Measurements from ENCODE around the gene LRP8. TPM values are rescaled to one million over a fixed set of nuclear protein-coding genes. Genes with fewer than 3 reads are reported as not detected.

The LRP8 gene
- total and polyA plus RNA-seq, 9 of the 15 experiments (the other 6 are each of a cell fraction or from before 2014, with no cell fraction given), result 7.1 to 56.1 (median 31.3) TPM

DNA sequence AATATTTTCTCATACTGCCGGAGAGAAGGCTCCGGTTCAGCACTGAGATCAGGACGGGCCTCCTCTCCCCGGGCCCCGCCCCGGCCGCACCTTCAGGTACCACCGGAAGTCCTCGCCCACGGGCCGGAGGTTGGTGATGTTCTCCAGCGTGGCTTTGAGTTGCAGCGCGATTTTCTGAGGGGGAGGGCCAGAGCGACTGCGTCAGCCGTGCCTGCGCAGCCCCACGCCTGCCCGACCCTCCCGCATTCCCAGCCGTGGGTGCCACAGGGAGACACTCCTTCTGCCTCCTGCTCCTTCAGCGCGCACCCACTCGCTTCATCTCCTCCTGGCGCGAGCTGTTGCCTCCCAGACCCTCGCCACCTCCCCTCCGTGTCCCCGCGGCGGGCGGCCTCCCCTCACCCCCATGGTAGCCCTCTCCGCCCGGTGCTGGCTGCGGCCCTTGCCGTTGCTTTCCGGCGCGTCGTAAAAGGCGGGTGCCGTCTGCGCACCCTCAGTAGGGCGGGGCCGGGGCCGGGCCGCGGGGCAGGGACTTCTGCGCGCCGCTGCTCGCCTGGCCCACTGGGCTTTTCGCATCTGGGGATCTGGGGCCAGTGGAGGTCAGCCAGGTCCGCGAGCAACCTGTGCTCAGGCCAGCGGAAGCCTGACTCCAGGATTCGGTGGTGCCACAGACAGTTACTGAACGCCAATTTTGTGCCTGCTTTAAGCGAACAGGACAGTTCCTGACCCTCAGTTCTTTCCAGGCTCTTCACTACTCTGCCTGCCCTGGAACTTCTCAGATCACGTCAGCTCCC lies 107.5 kb downstream of the LRP8 start, which contains the start of gene CZIB (continued):
- peak; percentile 54; the same call in 1 of the 2 replicates for TF ChIP-seq HCFC1 (IDR thresholded peaks at IDR 0.05; ENCODE audit: low read depth, low read length)
- TF ChIP-seq JUN (IDR thresholded peaks at IDR 0.05; ENCODE audit: borderline replicate concordance, low read depth, low read length), result no peak
- TF ChIP-seq JUN (CRISPR knock-in tag; IDR thresholded peaks at IDR 0.05; ENCODE audit: borderline replicate concordance), result peak; percentile 84; the same call in 1 of the 2 replicates
- TF ChIP-seq, protein P1, sequence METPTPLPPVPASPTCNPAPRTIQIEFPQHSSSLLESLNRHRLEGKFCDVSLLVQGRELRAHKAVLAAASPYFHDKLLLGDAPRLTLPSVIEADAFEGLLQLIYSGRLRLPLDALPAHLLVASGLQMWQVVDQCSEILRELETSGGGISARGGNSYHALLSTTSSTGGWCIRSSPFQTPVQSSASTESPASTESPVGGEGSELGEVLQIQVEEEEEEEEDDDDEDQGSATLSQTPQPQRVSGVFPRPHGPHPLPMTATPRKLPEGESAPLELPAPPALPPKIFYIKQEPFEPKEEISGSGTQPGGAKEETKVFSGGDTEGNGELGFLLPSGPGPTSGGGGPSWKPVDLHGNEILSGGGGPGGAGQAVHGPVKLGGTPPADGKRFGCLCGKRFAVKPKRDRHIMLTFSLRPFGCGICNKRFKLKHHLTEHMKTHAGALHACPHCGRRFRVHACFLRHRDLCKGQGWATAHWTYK (CRISPR knock-in tag; IDR thresholded peaks at IDR 0.05), result peak; percentile 77; the same call in 1 of the 2 replicates
- peak; percentile 78; the same call in 1 of the 2 replicates for TF ChIP-seq C11orf30 (IDR thresholded peaks at IDR 0.05; ENCODE audit: low read depth)
- TF ChIP-seq, protein P2, sequence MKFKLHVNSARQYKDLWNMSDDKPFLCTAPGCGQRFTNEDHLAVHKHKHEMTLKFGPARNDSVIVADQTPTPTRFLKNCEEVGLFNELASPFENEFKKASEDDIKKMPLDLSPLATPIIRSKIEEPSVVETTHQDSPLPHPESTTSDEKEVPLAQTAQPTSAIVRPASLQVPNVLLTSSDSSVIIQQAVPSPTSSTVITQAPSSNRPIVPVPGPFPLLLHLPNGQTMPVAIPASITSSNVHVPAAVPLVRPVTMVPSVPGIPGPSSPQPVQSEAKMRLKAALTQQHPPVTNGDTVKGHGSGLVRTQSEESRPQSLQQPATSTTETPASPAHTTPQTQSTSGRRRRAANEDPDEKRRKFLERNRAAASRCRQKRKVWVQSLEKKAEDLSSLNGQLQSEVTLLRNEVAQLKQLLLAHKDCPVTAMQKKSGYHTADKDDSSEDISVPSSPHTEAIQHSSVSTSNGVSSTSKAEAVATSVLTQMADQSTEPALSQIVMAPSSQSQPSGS (CRISPR knock-in tag; IDR thresholded peaks at IDR 0.05), result no peak
- TF ChIP-seq NUFIP1 (IDR thresholded peaks at IDR 0.05; ENCODE audit: partially characterized antibody), result no peak
- TF ChIP-seq RFX7 (CRISPR knock-in tag; IDR thresholded peaks at IDR 0.05), result no peak
- no peak for TF ChIP-seq POU5F1 (IDR thresholded peaks at IDR 0.05; ENCODE audit: borderline replicate concordance, low read depth, low read length, partially characterized antibody)
- TF ChIP-seq RHOXF2B (CRISPR knock-in tag; conservative IDR thresholded peaks at IDR 0.05), result peak; percentile 81; the same call in 1 of the 2 replicates
- no peak for TF ChIP-seq ARNT (IDR thresholded peaks at IDR 0.05)
- no peak for TF ChIP-seq CHD4 (IDR thresholded peaks at IDR 0.05; ENCODE audit: insufficient read depth, insufficient replicate concordance, low read depth, low read length, poor library complexity, severe bottlenecking)
- TF ChIP-seq ZNF583 (CRISPR knock-in tag; IDR thresholded peaks at IDR 0.05), result peak; percentile 47; the same call in 1 of the 2 replicates
- TF ChIP-seq, protein P3, sequence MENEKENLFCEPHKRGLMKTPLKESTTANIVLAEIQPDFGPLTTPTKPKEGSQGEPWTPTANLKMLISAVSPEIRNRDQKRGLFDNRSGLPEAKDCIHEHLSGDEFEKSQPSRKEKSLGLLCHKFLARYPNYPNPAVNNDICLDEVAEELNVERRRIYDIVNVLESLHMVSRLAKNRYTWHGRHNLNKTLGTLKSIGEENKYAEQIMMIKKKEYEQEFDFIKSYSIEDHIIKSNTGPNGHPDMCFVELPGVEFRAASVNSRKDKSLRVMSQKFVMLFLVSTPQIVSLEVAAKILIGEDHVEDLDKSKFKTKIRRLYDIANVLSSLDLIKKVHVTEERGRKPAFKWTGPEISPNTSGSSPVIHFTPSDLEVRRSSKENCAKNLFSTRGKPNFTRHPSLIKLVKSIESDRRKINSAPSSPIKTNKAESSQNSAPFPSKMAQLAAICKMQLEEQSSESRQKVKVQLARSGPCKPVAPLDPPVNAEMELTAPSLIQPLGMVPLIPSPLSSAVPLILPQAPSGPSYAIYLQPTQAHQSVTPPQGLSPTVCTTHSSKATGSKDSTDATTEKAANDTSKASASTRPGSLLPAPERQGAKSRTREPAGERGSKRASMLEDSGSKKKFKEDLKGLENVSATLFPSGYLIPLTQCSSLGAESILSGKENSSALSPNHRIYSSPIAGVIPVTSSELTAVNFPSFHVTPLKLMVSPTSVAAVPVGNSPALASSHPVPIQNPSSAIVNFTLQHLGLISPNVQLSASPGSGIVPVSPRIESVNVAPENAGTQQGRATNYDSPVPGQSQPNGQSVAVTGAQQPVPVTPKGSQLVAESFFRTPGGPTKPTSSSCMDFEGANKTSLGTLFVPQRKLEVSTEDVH (IDR thresholded peaks at IDR 0.05; ENCODE audit: low read depth, partially characterized antibody), result peak; percentile 63
- TF ChIP-seq HLTF (IDR thresholded peaks at IDR 0.05), result peak; percentile 82
- TF ChIP-seq, protein P4, sequence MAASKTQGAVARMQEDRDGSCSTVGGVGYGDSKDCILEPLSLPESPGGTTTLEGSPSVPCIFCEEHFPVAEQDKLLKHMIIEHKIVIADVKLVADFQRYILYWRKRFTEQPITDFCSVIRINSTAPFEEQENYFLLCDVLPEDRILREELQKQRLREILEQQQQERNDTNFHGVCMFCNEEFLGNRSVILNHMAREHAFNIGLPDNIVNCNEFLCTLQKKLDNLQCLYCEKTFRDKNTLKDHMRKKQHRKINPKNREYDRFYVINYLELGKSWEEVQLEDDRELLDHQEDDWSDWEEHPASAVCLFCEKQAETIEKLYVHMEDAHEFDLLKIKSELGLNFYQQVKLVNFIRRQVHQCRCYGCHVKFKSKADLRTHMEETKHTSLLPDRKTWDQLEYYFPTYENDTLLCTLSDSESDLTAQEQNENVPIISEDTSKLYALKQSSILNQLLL (CRISPR knock-in tag; IDR thresholded peaks at IDR 0.05; ENCODE audit: borderline replicate concordance), result no peak
- TF ChIP-seq NFE2 (IDR thresholded peaks at IDR 0.05; ENCODE audit: low read depth), result no peak
- TF ChIP-seq, protein P5, sequence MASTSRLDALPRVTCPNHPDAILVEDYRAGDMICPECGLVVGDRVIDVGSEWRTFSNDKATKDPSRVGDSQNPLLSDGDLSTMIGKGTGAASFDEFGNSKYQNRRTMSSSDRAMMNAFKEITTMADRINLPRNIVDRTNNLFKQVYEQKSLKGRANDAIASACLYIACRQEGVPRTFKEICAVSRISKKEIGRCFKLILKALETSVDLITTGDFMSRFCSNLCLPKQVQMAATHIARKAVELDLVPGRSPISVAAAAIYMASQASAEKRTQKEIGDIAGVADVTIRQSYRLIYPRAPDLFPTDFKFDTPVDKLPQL (IDR thresholded peaks at IDR 0.05; ENCODE audit: extremely low read depth, insufficient read length), result no peak
- no peak for TF ChIP-seq NFATC3 (IDR thresholded peaks at IDR 0.05)
- 0 out of 2 replicates have a peak, but pooled peaks have one; percentile 36 for TF ChIP-seq TCF7 (IDR thresholded peaks at IDR 0.05; ENCODE audit: borderline replicate concordance)
- no peak for TF ChIP-seq MEF2A (IDR thresholded peaks at IDR 0.05; ENCODE audit: control insufficient read depth, low read depth, low read length)

All from K562 (cell line).